ENCODE results near the gene CCT3. TPM values are rescaled to one million over a fixed set of nuclear protein-coding genes. Genes with fewer than 3 reads are reported as not detected.
A peak's percentile ranks its signal among the peaks of the same experiment; 100 is the strongest.
"Not testable (repeated sequence)": the region's sequence is repeated elsewhere in the genome, so short reads cannot be mapped to it uniquely, and the experiment has no call there.

The CCT3 gene
- polyA plus RNA-seq, 1 donor = 326 TPM

GRCh38 chr1:156369685-156370286 is 31.7 kb upstream of the CCT3 start:
- not testable (repeated sequence) for DNase-seq

- peak; percentile 34 for DNase-seq
These were observed 31.0 kb upstream of the CCT3 start, which contains the start of gene RHBG for GRCh38 chr1:156368889-156369684. Gene RHBG (plus strand): TSS chr1:156369211. CDS start chr1:156369250, 39 bp downstream.

DNA sequence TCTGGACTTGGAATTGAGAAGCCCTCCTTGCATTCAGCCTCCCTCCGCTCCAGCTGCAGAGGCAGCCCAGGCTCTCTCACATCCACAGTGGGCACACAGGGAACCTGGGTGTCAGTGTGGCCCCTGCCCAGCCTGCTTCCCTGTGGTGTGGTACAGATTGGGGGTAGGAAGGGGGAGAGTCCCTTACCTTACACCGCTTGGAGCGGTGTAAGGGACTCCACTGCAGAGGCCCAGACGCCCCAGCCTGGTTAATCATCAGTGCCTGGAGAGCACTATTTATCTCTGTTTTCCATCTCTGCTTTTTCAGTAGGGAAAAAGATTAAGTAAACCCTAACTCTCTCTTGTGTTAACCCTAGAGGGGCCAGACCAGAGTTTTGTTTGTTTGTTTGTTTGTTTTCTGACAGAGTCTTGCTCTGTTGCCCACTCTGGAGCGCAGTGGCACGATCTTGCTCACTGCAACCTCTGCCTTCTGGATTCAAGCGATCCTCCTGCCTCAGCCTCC is 30.1 kb upstream of the CCT3 start:
- no peak for DNase-seq

GRCh38 chr1:156367383-156368156 is 29.5 kb upstream of the CCT3 start:
- no peak for DNase-seq

DNA sequence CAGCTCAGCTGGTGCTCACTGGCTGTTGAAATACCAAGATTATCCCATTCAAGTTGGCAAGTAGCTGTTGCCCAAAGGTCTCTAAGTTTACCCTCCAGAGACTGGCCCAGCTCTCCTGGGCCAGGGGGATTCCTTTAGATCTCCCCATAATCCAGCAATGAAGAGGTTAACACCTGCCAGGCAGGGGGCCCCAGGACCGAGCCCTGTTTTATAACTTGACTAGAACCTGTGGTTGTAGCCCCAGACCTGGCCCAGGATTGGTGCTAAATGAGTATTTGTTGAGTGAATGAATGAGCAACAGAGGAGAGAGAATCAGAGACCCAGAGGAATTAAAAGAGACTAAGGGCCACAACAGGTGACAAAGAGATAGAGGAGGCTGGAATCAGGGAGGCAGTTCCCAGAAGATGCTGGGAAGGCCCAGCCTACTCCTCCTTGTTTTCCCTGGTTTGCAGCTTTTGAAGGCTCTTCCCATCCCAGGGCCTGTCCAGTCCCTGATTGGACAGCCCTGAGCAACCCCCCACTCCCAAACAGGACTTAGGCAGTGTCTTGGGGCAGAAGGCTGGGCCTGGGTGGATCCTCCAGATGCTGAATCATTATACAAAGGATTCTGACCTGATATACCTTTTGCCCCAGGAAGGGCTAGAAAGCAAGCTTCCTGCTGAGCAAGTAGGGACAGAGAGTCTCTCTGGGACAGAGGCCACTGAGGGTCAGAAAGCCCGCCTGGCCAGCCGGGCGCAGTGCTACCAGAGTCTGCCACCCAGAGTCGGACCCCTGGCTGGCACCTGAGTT is 28.5 kb upstream of the CCT3 start:
- no peak for DNase-seq

- DNase-seq = no peak
These were observed 27.7 kb upstream of the CCT3 start for GRCh38 chr1:156365754-156366153.

DNA sequence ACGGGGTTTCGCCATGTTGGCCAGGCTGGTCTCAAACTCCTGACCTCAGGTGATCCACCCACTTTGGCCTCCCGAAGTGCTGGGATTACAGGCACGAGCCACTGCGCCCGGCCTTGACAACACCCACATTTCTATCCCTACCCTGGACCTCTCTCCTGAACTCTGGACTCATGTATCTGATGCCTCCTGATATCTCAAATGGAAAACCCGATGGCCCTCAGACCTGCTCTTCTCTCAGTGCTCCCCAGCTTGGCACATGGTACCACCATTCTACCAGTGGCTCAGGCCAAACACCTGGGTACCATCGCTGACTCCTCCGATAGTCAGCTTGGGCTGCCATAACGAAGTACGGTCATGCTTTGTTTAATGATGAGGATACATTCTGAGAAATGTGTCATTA is 22.4 kb upstream of the CCT3 start:
- no peak for DNase-seq

GRCh38 chr1:156359973-156360372 is 21.9 kb upstream of the CCT3 start:
- no peak for DNase-seq

GRCh38 chr1:156359249-156359648 is 21.2 kb upstream of the CCT3 start:
- DNase-seq = no peak

- no peak for DNase-seq
These were observed 20.5 kb upstream of the CCT3 start for GRCh38 chr1:156358641-156359040.

GRCh38 chr1:156357977-156358376 is 19.9 kb upstream of the CCT3 start:
- no peak for DNase-seq

DNA sequence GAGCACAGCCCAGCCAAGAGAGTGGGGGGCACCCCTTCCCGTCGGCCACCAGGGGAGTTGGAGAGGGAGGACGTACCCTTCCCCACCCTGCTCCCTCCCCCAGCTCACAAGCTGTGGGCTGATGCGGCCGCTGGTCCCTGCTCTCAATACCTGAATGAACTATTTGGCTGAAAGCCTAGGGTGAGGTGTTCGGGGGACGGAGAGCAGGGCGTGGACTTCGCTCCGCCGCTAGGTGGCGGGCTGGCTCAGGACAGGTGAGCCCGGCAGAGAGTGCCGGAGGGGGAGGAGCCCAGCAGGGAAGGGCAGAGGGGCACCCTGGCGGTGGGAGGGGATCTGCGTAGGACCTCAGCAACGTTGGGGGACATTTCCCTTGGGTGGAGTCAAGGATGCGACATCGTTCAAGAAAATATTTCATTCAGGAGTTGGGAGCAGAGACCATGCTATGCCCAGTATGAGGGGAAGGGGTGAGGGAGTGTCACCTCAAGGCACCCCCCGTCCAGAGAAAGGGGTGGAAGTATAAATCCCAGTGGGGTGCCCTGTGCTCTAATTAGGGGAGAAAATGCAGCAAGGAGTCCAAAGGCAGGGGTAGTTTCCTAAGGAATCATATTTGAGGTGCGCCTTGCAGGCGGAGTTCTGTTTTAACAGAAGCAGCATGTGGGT is 18.9 kb upstream of the CCT3 start:
- DNase-seq = peak; percentile 62

GRCh38 chr1:156356262-156356874 is 18.3 kb upstream of the CCT3 start:
- no peak for DNase-seq

- DNase-seq = not testable (repeated sequence)
These were observed 14.4 kb upstream of the CCT3 start for GRCh38 chr1:156352481-156352880.

GRCh38 chr1:156347331-156347730 is 9.2 kb upstream of the CCT3 start:
- no peak for DNase-seq

DNA sequence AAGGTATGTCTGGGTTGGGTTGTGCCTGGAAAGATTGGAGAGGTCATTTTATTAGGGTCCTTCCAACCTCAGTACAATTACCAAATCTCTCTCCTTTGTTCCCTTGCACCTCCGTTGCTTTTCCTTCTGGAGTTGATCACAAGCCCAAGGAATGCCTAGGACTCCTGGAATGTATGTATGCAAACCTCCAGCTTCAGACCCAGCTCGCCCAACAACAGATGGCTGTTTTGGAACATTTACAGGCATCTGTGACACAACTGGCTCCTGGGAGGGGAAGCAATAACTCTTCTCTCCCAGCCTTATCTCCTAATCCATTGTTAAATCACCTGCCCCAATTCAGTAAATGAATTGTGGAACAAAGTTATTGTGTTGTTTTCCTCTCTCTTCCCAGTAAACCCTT is 8.5 kb upstream of the CCT3 start:
- DNase-seq = no peak

DNA sequence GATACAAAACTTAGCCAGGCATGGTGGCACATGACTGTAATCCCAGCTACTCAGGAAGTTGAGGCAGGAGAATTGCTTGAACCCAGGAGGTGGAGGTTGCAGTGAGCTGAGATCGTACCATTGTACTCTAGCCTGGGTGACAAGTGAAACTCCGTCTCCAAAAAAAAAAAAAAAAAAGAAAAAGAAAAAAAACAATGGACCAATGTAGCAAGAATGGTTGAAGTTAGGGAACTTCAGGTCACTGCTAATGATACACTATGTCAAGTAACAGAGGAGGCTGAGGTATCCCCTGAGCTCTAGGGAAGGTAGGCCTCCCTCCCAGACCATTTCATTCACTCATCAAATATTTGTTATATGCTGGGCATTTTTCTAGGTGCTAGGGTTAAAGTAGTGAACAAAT is 7.9 kb upstream of the CCT3 start:
- DNase-seq = not testable (repeated sequence)

GRCh38 chr1:156344409-156344808 is 6.3 kb upstream of the CCT3 start:
- DNase-seq = no peak

DNA sequence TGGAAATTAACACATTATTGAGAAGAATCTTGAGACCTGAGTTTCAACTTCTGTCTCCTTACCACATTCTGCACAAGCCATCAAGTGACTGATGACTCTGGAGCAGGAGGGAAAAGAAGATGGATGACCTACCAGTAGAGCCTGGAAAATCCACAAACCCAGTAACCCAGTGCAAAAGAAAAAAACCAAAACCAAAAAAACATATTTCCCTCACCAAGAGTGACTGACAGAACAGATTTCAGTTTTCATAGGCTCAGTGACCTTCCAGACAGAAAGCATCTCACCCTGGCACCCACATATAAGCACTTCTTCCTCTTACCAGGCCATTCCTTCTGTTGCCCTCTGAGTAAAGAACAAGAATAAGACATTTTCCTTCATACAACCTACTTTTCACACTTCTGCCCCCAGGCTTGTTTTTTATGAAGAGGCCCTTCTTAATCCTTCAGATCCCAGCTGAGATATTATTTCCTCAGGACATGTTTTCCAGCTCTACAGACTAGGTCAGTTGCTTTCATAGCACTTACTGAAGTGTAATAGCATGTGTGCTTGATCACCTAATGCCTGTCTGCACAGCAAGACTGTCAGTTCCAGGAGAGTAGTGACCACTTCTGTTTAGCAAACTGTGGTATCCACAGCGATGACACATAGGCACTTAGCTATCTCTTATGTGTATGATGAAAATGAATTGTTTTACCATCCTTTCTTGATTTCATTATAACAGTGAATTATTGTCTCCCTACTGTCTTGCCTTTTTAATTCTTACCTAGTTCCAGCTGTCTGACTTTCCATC is 4.3 kb upstream of the CCT3 start:
- no peak for DNase-seq

GRCh38 chr1:156337888-156338179 is 258 bp downstream of the CCT3 start:
- no peak for DNase-seq
